Measurements from ENCODE around the gene NSD1.
"Not testable (repeated sequence)": the region's sequence is repeated elsewhere in the genome, so short reads cannot be mapped to it uniquely, and the experiment has no call there.

NSD1 gene

DNA sequence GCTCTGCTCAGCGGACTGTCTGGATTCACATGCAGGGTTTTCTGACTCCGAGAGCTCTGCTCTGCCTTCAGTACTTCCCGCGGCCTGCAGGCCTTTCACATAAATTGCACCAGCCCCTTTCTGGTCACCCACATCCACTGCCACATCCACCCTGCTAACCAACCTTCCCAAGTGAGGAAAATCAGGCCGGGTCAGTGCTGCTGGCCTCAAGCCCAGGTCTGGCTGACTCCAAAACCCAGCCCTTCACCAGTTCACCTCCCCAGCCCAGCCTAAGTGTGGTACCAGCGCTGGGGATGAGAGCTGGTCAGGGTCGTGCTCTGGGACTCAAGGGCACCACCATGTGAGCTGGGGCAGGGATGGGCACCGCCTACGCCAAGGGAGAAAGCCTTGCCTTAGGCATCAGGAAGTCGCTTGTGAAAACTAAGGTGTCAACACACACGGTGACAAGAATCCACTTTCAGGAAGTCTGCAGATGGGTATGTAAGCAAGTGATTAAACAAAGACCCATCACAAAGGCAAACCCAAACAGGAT is 205.6 kb downstream of the NSD1 start:
- FAIRE-seq (no peak), DNase-seq (ENCODE audit: low spot score) (no peak)

DNA sequence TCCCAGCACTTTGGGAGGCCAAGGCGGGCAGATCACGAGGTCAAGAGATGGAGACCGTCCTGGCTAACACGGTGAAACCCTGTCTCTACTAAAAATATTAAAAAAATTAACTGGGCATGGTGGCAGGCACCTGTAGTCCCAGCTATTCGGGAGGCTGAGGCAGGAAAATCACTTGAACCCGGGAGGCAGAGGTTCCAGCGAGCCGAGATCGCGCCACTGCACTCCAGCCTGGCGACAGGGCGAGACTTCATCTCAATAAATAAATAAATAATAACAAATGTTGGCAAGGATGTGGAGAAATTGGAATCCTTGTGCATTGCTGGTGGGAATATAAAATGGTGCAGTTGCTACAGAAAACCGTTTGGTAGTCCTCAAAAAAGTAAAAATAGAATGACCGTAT is 209.4 kb downstream of the NSD1 start:
- FAIRE-seq; DNase-seq (ENCODE audit: low spot score): not testable (repeated sequence)

DNA sequence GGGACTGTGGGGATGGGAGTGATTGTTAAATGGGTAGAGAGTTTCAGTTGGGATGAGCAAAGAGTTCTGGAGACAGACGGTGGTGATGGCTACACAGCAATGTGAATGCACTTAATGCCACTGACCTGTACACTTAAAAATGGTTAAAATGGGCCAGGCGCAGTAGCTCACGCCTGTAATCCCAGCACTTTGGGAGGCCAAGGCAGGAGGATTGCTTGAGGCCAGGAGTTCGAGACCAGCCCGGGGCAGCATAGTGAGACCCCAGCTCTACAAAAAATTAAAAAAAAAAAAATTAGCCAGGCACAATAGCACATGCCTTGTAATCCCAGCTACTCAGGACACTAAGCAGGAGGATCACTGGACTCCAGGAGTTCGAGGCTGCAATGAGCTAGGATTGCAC is 210.2 kb downstream of the NSD1 start:
- DNase-seq (ENCODE audit: low spot score) (no peak), FAIRE-seq (no peak)

DNA sequence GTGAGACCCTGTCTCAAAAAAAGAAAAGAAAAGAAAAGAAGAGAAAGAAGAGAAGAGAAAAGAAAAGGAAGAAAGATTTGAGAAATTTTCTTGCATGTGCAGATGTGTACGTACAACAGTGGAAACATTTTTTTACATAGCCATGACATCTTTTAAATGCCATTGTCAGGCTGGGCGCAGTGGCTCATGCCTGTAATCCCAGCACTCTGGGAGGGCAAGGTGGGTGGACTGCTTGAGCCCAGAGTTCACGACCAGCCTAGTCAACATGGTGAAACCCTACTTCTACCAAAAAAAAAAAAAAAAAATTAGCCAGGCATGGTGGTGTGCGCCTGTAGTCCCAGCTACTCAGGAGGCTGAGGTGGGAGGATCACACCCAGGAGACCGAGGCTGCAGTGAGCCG is 211.3 kb downstream of the NSD1 start:
- FAIRE-seq (no peak), DNase-seq (ENCODE audit: low spot score) (no peak)

DNA sequence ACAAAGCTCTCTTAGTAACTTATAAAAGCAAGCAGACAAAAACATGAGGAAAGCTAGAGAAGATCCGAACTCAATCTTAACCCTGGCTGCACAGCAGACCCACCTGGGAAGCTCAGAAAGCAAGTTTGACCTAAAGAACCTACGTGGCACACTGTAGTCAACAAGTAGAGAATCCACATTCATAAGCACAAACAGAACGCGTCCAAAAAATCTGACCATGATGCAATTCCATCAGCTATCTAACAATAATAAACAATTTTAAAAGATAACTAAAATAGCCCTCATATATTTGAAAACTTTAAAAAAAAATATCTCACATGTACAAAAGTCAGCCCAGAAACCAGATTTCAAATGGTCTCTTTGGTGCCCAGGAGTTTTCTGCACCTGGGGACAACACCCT is 213.2 kb downstream of the NSD1 start:
- FAIRE-seq (no peak), DNase-seq (ENCODE audit: low spot score) (no peak)

DNA sequence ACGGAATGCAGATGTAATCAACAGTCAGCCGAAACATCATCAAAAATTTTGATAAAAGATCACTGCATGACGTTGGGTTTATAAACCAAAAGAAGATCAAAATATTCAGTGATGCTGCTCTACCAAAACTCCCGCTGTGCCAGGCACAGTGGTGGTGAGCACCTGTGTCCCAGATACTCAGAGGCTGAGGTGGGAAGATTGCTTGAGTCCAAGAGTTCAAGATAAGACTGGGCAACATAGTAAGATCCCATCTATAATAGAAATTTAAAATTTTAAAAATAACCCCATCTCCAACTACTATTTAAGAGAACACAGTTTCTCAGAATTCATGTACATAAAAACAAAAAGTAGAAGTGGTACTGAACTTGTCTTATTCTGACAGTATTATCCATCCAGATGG is 214.1 kb downstream of the NSD1 start:
- DNase-seq (ENCODE audit: low spot score): no peak
- FAIRE-seq: no peak

DNA sequence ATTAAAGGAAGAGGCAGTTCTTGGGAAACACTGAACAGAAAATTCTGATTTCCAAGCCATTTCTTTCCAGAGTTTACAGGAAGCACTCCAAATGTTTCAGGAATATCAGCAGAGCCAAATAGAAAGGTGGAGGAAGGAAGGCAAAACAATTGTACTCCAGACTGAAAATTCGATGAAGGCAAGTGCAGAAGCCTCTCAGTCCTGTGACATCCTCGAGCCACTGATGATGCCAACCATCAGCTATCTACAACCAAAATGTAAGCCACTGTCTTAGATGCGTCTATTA is 215.7 kb downstream of the NSD1 start:
- FAIRE-seq (no peak), DNase-seq (ENCODE audit: low spot score) (no peak)

DNA sequence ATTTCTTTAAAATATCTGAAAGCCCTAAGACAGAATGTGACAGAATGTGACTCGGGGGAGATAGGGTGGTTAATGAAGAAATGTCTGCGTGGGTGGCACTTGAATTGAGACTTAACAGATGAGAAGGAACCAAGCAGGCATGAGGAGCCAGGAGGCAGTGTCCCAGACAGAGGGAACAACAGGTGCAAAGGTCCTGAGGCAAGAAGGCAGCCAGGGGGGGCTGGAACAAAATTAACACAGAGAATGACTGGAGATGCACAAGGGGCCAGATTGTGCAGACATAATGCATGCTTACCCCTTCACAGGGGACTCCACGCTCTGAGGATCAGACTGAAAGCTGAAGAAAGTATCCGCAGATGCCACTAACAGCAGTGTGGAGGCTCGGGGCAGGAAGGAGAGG is 216.2 kb downstream of the NSD1 start:
- no peak for FAIRE-seq

More for the DNA sequence above, 216.2 kb downstream of the NSD1 start:
- no peak for DNase-seq (ENCODE audit: low spot score)

All from urothelium cell line (cell line).